Spinal cord (tissue), 10 donors: ENCODE measurements around the gene RUNX1. TPM values are rescaled to one million over a fixed set of nuclear protein-coding genes. Genes with fewer than 3 reads are reported as not detected.

Source experiments
- DNase-seq, 6 donors: peaks; one replicate each; pipeline versions ENCODE4 v3.0.0 to v3.0.0-alpha.2; 2013 to 2015; ENCODE audit warnings: low spot score in 6 of 6, low read depth in 4 of 6
- H3K27ac ChIP-seq: one replicate; pipeline ENCODE4 v1.5.1; 2013; ENCODE audit warnings: low read depth, low read length, control low read depth
- H3K27me3 ChIP-seq: one replicate; pipeline ENCODE4 v1.6.1; 2013; ENCODE audit warnings: low read length; ENCODE audit not compliant: control insufficient read depth, insufficient read depth
- H3K36me3 ChIP-seq: one replicate; pipeline ENCODE4 v1.6.1; 2013; ENCODE audit warnings: low read length; ENCODE audit not compliant: control insufficient read depth, insufficient read depth
- H3K4me1 ChIP-seq: one replicate; pipeline ENCODE4 v1.6.1; 2013; ENCODE audit warnings: low read length; ENCODE audit not compliant: control insufficient read depth, insufficient read depth
- H3K4me3 ChIP-seq: one replicate; pipeline ENCODE4 v1.5.1; 2013; ENCODE audit warnings: low read depth, low read length, control low read depth
- H3K9me3 ChIP-seq: one replicate; pipeline ENCODE4 v1.6.1; 2013; ENCODE audit warnings: low read length; ENCODE audit not compliant: control insufficient read depth, insufficient read depth
- WGBS: methylation state at CpG from one replicate; pipeline ENCODE4 v1.1.5; 2013; ENCODE audit warnings: missing lambda C conversion rate; ENCODE audit not compliant: insufficient coverage; 5-methylcytosine and 5-hydroxymethylcytosine counted together
- polyA plus RNA-seq, 2 donors: library from polyadenylated mRNA; unstranded; fragments of 120-200 nt; gene quantifications; one replicate each; pipeline ENCODE4 v1.2.1, GENCODE V29; 2013; ENCODE audit not compliant: insufficient read length in 2 of 2
- total RNA-seq, 2 donors: library from RNA; depleted of rRNA in 1 of 2; stranded (reverse); fragments of 120-200 nt in 1 of 2; fragments of >200 nt in 1 of 2; gene quantifications; one replicate each; pipeline versions ENCODE4 v1.2.3 to v1.2.4, GENCODE V29; 2013 to 2014
- donor health status: healthy.

Gene RUNX1
- total and polyA plus RNA-seq, 4 donors = 2.1 to 7.1 (median 3.2) TPM

- H3K27ac ChIP-seq = no peak overlapping the region
- no peaks in the 10 kb centered on the region for H3K36me3 ChIP-seq
- no peaks in the 10 kb centered on the region for H3K9me3 ChIP-seq
- H3K27me3 ChIP-seq = no peaks in the 10 kb centered on the region
- H3K4me1 ChIP-seq = no peaks in the 10 kb centered on the region
- no peak overlapping the region for H3K4me3 ChIP-seq
- WGBS = 67% methylated on average over 1 of the region's 6 CpGs
- no peak for DNase-seq
Observed at GRCh38 chr21:34771512-34772028, 277.5 kb downstream of the RUNX1 start.

DNA sequence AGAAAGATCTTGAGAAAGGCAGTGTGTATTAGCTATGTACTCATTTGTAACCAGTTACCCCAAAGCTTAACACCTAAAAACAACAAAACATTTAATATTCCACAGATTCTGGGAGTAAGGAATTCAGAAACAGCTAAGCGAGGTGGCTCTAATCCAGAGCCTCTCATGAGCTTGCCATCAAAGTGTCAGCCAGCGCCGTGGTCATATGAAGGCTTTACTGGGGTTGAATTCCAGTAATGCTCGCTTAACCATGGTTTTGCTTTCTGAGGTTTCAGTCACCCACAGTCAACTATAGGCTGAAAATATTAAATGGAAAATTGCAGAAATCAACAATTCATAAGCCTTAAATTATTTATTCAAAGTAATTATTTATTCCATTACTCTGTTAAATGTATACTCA, 278.5 kb downstream of the RUNX1 start:
- no peak for DNase-seq
- H3K36me3 ChIP-seq = no peaks in the 10 kb centered on the region
- WGBS = 80% methylated on average over 3 of the region's 4 CpGs
- no peak overlapping the region for H3K27ac ChIP-seq
- H3K4me1 ChIP-seq = no peaks in the 10 kb centered on the region
- no peaks in the 10 kb centered on the region for H3K9me3 ChIP-seq
- H3K27me3 ChIP-seq = no peaks in the 10 kb centered on the region
- H3K4me3 ChIP-seq = no peak overlapping the region

- H3K36me3 ChIP-seq = no peaks in the 10 kb centered on the region
- H3K9me3 ChIP-seq = no peaks in the 10 kb centered on the region
- no CpG with 5 or more reads among the region's 3 CpGs for WGBS
- no peak overlapping the region for H3K4me3 ChIP-seq
- H3K27me3 ChIP-seq = no peaks in the 10 kb centered on the region
- no peak overlapping the region for H3K27ac ChIP-seq
- DNase-seq = no peak
- H3K4me1 ChIP-seq = no peaks in the 10 kb centered on the region
Observed at GRCh38 chr21:34768326-34768725, 280.8 kb downstream of the RUNX1 start.

DNA sequence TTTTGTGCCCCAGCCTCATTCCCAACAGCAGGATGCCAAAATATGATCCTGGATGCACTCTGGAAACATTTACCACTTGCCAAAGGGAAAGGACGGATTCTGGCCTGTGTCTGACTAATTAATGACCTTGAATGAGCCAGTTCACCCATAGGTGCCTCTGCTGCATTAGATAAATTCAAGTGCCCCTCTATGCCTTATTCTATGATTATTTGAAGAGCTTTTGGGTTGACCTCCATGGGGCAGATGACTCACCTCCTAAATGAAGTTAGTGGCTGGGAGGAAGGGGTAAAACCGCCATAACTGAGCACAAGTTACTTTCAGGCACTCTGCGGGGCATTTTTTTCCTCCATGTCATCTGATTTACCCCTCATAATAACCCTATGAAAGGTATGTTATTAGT, 282.2 kb downstream of the RUNX1 start:
- WGBS = no CpG with 5 or more reads among the region's 3 CpGs
- Histone ChIP-seq H3K36me3 (no peaks in the 10 kb centered on the region), H3K4me1 (no peaks in the 10 kb centered on the region), H3K9me3 (no peaks in the 10 kb centered on the region), H3K27me3 (no peaks in the 10 kb centered on the region), H3K27ac (no peak overlapping the region), H3K4me3 (no peak overlapping the region)
- DNase-seq = no peak

- H3K4me3 ChIP-seq = no peak overlapping the region
- no peaks in the 10 kb centered on the region for H3K4me1 ChIP-seq
- no peaks in the 10 kb centered on the region for H3K27me3 ChIP-seq
- no peak overlapping the region for H3K27ac ChIP-seq
- 100% methylated on average over 3 of the region's 4 CpGs for WGBS
- no peaks in the 10 kb centered on the region for H3K9me3 ChIP-seq
- DNase-seq = no peak
- no peaks in the 10 kb centered on the region for H3K36me3 ChIP-seq
Observed at GRCh38 chr21:34765619-34766018, 283.5 kb downstream of the RUNX1 start.

DNA sequence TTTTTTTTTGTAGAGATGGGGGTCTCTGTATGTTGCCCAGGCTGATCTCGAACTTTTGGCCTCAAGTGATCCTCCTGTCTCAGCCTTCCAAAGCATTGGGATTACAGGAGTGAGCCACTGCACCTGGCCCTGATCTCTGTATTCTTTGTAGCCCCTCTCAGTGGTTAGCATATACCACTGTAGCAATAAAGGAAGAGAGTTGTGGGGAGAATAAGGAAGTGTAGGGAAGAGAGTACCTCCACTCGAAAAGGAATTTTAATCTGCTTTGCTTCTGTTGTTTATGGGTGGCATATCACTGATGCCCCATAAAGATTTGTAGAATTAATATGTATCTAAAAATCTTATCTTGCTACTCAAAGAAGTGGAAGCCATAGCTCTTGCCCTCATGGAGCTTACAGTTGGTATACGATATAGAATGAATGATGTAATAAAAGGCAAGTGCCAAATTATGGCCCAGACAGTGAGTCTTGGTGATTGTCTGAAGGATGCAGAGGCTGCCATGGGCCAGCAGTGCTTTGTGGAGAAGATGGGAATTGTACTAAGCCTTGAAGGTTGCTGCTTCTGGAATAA, 284.3 kb downstream of the RUNX1 start:
- WGBS = 95% methylated on average over 2 of the region's 3 CpGs
- no peak overlapping the region for H3K4me3 ChIP-seq
- H3K36me3 ChIP-seq = no peaks in the 10 kb centered on the region
- no peaks in the 10 kb centered on the region for H3K4me1 ChIP-seq
- H3K27me3 ChIP-seq = no peaks in the 10 kb centered on the region
- no peak for DNase-seq
- no peaks in the 10 kb centered on the region for H3K9me3 ChIP-seq
- no peak overlapping the region for H3K27ac ChIP-seq

GRCh38 chr21:34762786-34763185, 286.3 kb downstream of the RUNX1 start:
- Histone ChIP-seq H3K4me3 (no peak overlapping the region), H3K4me1 (no peaks in the 10 kb centered on the region), H3K9me3 (no peaks in the 10 kb centered on the region), H3K27me3 (no peaks in the 10 kb centered on the region), H3K36me3 (no peaks in the 10 kb centered on the region), H3K27ac (no peak overlapping the region)
- no CpG with 5 or more reads among the region's 1 CpG for WGBS
- DNase-seq = no peak

DNA sequence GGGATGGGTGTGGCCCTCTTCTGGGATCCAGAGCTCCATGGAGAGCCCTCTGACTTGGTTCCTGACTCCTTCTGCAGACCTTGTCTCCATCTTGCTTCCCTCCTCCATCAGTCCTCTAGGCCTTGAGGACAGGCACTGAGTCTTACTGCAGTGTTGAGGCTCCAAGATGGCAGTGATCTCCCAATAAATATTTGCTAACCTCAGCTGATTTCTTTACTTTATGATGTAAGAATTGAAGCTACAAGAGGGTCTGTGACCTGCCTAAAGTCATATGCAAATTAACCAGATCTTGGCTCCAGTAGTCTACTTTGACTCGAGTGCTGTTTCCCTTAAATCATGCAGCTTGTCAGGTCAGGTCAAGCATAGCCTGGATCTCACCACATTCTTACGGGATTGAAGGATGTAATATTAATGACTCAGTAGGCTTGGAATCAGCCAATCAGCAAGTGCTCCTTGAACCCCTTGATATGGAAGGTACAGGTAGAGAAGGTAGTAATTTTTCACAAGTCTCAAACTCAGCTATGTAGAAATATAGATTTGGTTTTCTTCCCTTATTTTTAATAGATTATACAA, 287.3 kb downstream of the RUNX1 start:
- WGBS = 50% methylated on average over 1 of the region's 2 CpGs
- Histone ChIP-seq H3K9me3 (no peaks in the 10 kb centered on the region), H3K4me3 (no peak overlapping the region), H3K36me3 (no peaks in the 10 kb centered on the region), H3K4me1 (no peaks in the 10 kb centered on the region), H3K27me3 (no peaks in the 10 kb centered on the region), H3K27ac (no peak overlapping the region)
- no peak for DNase-seq

DNA sequence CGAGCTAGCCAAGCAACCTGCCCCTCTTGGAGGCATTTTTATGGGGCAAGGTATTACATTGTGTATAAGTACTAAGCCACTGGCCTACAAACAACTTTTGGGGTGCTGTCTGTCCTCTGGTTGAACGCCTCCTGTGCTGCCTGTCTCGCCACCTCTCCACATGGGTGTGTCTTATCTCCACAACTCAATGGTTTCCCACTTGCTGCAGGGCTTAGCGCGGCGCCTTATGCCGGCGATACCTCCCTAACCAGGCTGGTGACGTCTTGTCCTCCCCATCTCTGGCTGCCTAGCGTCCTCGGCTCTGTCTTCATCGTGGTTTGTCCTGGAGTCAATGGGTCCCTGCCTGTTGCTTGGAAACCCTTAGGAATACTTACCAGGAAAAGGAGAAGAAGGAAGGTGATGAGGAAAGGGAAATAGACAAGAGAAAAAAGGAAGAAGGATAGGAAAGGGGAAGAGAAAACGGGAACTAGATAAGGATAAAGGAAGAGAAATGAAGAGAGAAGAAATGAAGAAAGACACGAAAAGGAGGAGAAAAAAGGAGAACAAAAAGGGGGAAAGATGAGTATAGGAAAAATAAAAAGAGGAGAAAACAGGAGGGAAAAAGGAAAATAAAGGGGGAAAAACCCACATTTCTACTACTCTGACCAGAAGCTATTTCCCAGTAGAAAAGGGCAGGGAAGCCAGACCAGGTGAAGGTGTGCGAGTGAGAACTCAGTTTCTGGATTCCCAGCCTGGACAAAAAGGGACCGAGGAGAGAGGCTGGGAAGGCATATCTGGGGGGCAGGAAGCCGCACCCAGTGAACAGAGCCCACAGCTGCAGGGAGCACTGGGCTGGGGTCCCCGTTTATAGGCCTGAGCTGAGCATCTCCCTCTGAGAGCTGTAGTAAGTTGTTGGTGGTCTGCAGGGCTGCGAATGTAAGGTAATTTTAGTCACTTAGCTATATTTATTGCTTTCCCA, 294.1 kb downstream of the RUNX1 start:
- no peak for DNase-seq
- no peak overlapping the region for H3K4me3 ChIP-seq
- H3K36me3 ChIP-seq = no peaks in the 10 kb centered on the region
- no peak overlapping the region for H3K27ac ChIP-seq
- no peaks in the 10 kb centered on the region for H3K4me1 ChIP-seq
- no peaks in the 10 kb centered on the region for H3K27me3 ChIP-seq
- no peaks in the 10 kb centered on the region for H3K9me3 ChIP-seq
- WGBS = 84% methylated on average over 15 of the region's 19 CpGs
